Right lobe of liver (tissue), 4 donors: ENCODE data around the gene TTC7B.

Experiments used
- CTCF ChIP-seq, 4 donors: fragments of 200-600 bp in 3 of 4; fragments of 450-650 bp in 1 of 4; IDR thresholded peaks; one replicate each; pipeline versions ENCODE4 v1.5.1 to v1.8.0; 2016 to 2022; ENCODE audit warnings: antibody characterized with exemption in 4 of 4, mild to moderate bottlenecking in 2 of 4
- POLR2A ChIP-seq: fragments of 450-650 bp; IDR thresholded peaks from one replicate; pipeline ENCODE4 v1.6.1; 2017; ENCODE audit warnings: antibody characterized with exemption, mild to moderate bottlenecking
- donor health status: DM: no; HTN: no; CAD: no.
- donor health status: DM: no; HTN: no; CAD: no.
- donor health status: DM: no; HTN: yes; CAD: no.

GRCh38 chr14:90578283-90578985 lies 237.8 kb downstream of the TTC7B start:
- TF ChIP-seq POLR2A (no peak), CTCF (IDR thresholded peaks at IDR 0.05) (no peak)
